Activated T-cell treated with anti-CD3 and anti-CD28 coated beads, Interleukin-2, amount 50 U/mL, for 72 hours (primary cell): ENCODE measurements around the gene KRTAP5-5. TPM values are rescaled to one million over a fixed set of nuclear protein-coding genes. Genes with fewer than 3 reads are reported as not detected.

Experiments
- ATAC-seq, 2 donors: fragments of 150-1000 bp; cut with Tn5 transposase; replicated peaks in 1 of 2; 2 replicates each; pipeline ENCODE4 v1.10.0; 2021; ENCODE audit warnings: moderate library complexity in 2 of 2, mild to moderate bottlenecking in 1 of 2
- DNase-seq, 2 donors: peaks; one replicate each; pipeline ENCODE4 v3.0.0; 2021 to 2022; ENCODE audit warnings: mixed read lengths in 1 of 2
- H3K27ac Mint-ChIP-seq: one replicate; pipeline ENCODE4 v1.8.0; 2022; ENCODE audit warnings: mild to moderate bottlenecking, moderate library complexity, mixed read lengths
- H3K27me3 Mint-ChIP-seq: one replicate; pipeline ENCODE4 v1.8.0; 2022; ENCODE audit warnings: low read depth, mixed read lengths
- H3K36me3 Mint-ChIP-seq, 2 donors: one replicate each; pipeline ENCODE4 v1.8.0; 2022; ENCODE audit warnings: mixed read lengths in 2 of 2, mild to moderate bottlenecking in 1 of 2; ENCODE audit not compliant: insufficient read depth in 2 of 2
- H3K4me1 Mint-ChIP-seq: one replicate; pipeline ENCODE4 v1.8.0; 2022; ENCODE audit warnings: low read depth, mixed read lengths
- H3K4me3 Mint-ChIP-seq, 2 donors: one replicate each; pipeline ENCODE4 v1.8.0; 2022; ENCODE audit warnings: mild to moderate bottlenecking in 2 of 2, mixed read lengths in 2 of 2, moderate library complexity in 2 of 2
- H3K9me3 Mint-ChIP-seq, 2 donors: one replicate each; pipeline ENCODE4 v1.8.0; 2022; ENCODE audit warnings: mixed read lengths in 2 of 2
- total RNA-seq, 2 donors: library from RNA; stranded (reverse); gene quantifications; one replicate each; pipeline ENCODE4 v1.2.3, GENCODE V29; 2022

Gene KRTAP5-5
- total RNA-seq, 2 donors from 2014 or later = not detected

DNA sequence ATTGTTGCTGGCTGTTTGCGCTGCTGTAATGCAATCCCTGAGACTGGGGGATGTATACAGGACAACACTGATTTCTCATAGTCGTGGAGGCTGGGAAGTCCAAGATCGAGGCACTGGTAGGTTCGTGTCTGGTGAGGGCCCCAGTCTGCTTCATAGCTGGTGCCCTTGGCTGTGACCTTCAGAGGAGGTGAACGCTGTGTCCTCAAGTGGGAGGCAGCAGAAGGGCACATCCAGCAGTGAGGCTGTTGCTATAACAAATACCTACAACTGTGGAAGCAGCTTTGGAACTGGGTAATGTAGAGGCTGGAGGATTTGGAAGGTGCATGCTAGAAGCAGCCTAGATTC lies 21.3 kb downstream of the KRTAP5-5 start:
- Mint-ChIP-seq H3K27ac (no peak overlapping the region), H3K27me3 (peaks cover 6% of the 10 kb centered on the region), H3K4me3 (no peak overlapping the region), H3K4me1 (no peaks in the 10 kb centered on the region), H3K9me3 (no peaks in the 10 kb centered on the region), H3K36me3 (no peaks in the 10 kb centered on the region)
- no peak for ATAC-seq
- DNase-seq = no peak

DNA sequence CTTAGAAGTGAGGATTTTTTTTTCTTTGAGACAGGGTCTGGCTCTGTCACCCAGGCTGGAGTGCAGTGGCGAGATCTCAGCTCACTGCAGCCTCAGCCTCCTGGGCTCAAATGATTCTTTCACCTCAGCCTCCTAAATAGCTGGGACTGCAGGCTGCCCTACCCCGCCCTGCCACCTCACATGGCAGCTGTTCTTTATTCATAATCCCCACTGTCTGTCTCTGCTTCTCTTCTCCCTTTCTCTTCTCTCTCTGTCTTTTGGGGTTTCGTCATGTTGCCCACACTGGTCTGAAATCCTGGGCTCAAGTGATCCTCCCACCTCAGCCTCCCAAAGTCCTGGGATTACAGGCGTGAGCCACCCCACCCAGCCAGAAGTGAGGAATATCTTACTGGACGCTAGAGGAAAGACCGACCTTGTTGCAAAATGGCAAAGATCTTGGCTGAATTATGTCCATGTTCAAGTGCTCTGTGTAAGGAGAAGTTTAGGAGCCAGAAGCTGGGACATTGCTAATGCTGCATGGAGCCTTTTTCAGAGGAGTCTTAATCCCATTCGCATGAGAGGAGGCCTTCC lies 21.9 kb downstream of the KRTAP5-5 start:
- no peak for DNase-seq
- Mint-ChIP-seq H3K27ac (no peak overlapping the region), H3K9me3 (no peaks in the 10 kb centered on the region), H3K36me3 (no peaks in the 10 kb centered on the region), H3K4me3 (no peak overlapping the region), H3K4me1 (no peaks in the 10 kb centered on the region), H3K27me3 (peaks cover 6% of the 10 kb centered on the region)
- ATAC-seq = no peak

- Mint-ChIP-seq H3K36me3 (no peaks in the 10 kb centered on the region), H3K27me3 (peaks cover 6% of the 10 kb centered on the region), H3K4me1 (no peaks in the 10 kb centered on the region), H3K4me3 (no peak overlapping the region), H3K27ac (no peak overlapping the region), H3K9me3 (no peaks in the 10 kb centered on the region)
- DNase-seq = no peak
- no peak for ATAC-seq
Measured at GRCh38 chr11:1652026-1652425, 22.5 kb downstream of the KRTAP5-5 start.

DNA sequence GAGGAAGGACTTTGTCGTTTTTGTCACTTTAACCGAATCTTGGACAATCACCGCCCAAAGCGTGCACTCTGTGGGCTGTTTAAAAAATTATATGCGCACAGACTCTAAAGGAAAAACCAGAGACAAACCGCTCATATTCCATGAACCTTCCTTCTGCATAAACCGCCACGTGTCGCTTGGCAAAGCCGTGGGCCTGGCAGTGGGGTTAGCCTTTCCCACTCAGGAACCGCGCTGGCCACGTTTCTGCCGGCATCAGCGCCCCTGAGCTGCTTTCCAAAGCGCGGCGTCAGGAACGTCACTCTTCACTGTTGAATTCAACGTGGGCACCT lies 22.8 kb downstream of the KRTAP5-5 start:
- Mint-ChIP-seq H3K27me3 (peaks cover 6% of the 10 kb centered on the region), H3K4me3 (no peak overlapping the region), H3K36me3 (no peaks in the 10 kb centered on the region), H3K9me3 (no peaks in the 10 kb centered on the region), H3K27ac (no peak overlapping the region), H3K4me1 (no peaks in the 10 kb centered on the region)
- no peak for DNase-seq
- ATAC-seq = peak in 1 of 2 donors; percentile 15

- H3K9me3 Mint-ChIP-seq = no peaks in the 10 kb centered on the region
- H3K27ac Mint-ChIP-seq = no peak overlapping the region
- peaks cover 6% of the 10 kb centered on the region for H3K27me3 Mint-ChIP-seq
- H3K4me3 Mint-ChIP-seq = no peak overlapping the region
- ATAC-seq = peak; percentile 77 to 78
- H3K36me3 Mint-ChIP-seq = no peaks in the 10 kb centered on the region
- DNase-seq = peak; percentile 77 to 84
- H3K4me1 Mint-ChIP-seq = no peaks in the 10 kb centered on the region
Measured at GRCh38 chr11:1652771-1653540, 23.4 kb downstream of the KRTAP5-5 start.

GRCh38 chr11:1653541-1654387 lies 24.2 kb downstream of the KRTAP5-5 start:
- Mint-ChIP-seq H3K36me3 (no peaks in the 10 kb centered on the region), H3K4me3 (no peak overlapping the region), H3K27me3 (peaks cover 6% of the 10 kb centered on the region), H3K27ac (no peak overlapping the region), H3K9me3 (no peaks in the 10 kb centered on the region), H3K4me1 (no peaks in the 10 kb centered on the region)
- ATAC-seq (no peak), DNase-seq (no peak)

GRCh38 chr11:1654388-1655167 lies 25.0 kb downstream of the KRTAP5-5 start:
- H3K9me3 Mint-ChIP-seq = no peaks in the 10 kb centered on the region
- peaks cover 13% of the 10 kb centered on the region for H3K27me3 Mint-ChIP-seq
- H3K27ac Mint-ChIP-seq = no peak overlapping the region
- H3K4me1 Mint-ChIP-seq = peaks cover 5% of the 10 kb centered on the region
- ATAC-seq (no peak), DNase-seq (no peak)
- no peak overlapping the region for H3K4me3 Mint-ChIP-seq
- no peaks in the 10 kb centered on the region for H3K36me3 Mint-ChIP-seq

- DNase-seq (no peak), ATAC-seq (no peak)
- no peaks in the 10 kb centered on the region for H3K9me3 Mint-ChIP-seq
- no peak overlapping the region for H3K27ac Mint-ChIP-seq
- no peak overlapping the region for H3K4me3 Mint-ChIP-seq
- H3K27me3 Mint-ChIP-seq = peaks cover 22% of the 10 kb centered on the region
- no peaks in the 10 kb centered on the region for H3K36me3 Mint-ChIP-seq
- peaks cover 10% of the 10 kb centered on the region for H3K4me1 Mint-ChIP-seq
Measured at GRCh38 chr11:1655168-1656060, 25.8 kb downstream of the KRTAP5-5 start.

- no peak overlapping the region for H3K4me3 Mint-ChIP-seq
- H3K9me3 Mint-ChIP-seq = no peaks in the 10 kb centered on the region
- H3K4me1 Mint-ChIP-seq = peaks cover 12% of the 10 kb centered on the region
- no peaks in the 10 kb centered on the region for H3K36me3 Mint-ChIP-seq
- H3K27me3 Mint-ChIP-seq = peaks cover 24% of the 10 kb centered on the region
- ATAC-seq (no peak), DNase-seq (no peak)
- no peak overlapping the region for H3K27ac Mint-ChIP-seq
Measured at GRCh38 chr11:1656061-1656441, 26.5 kb downstream of the KRTAP5-5 start.

- Mint-ChIP-seq H3K4me1 (peaks cover 12% of the 10 kb centered on the region), H3K36me3 (no peaks in the 10 kb centered on the region), H3K4me3 (no peak overlapping the region), H3K27ac (no peak overlapping the region), H3K27me3 (peaks cover 24% of the 10 kb centered on the region), H3K9me3 (no peaks in the 10 kb centered on the region)
- DNase-seq (no peak), ATAC-seq (no peak)
Measured at GRCh38 chr11:1656670-1657069, 27.1 kb downstream of the KRTAP5-5 start.

DNA sequence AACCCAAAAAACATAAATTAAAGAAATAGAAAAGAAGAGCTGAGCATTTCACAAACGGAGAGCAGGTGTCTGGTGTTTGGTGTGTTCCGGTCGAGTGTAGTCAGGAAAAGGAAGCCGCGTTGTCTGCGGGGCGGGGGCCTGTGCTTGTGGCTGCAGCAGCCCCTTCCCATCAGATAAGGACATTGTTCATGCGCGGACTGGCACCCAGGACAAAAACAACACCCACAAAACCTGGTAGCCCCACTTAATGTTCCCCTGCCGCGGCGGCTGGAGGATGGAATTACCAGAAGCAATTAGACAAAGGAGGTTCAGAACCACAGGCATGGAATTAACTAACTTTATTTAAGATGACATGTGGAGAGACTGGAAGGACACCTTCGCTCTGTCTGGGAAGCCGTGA lies 29.9 kb downstream of the KRTAP5-5 start:
- peaks cover 23% of the 10 kb centered on the region for H3K27me3 Mint-ChIP-seq
- DNase-seq = no peak
- no peaks in the 10 kb centered on the region for H3K36me3 Mint-ChIP-seq
- peaks cover 12% of the 10 kb centered on the region for H3K4me1 Mint-ChIP-seq
- H3K27ac Mint-ChIP-seq = no peak overlapping the region
- peak overlapping the region; percentile 51 to 62 for H3K4me3 Mint-ChIP-seq
- no peak for ATAC-seq
- no peaks in the 10 kb centered on the region for H3K9me3 Mint-ChIP-seq

DNA sequence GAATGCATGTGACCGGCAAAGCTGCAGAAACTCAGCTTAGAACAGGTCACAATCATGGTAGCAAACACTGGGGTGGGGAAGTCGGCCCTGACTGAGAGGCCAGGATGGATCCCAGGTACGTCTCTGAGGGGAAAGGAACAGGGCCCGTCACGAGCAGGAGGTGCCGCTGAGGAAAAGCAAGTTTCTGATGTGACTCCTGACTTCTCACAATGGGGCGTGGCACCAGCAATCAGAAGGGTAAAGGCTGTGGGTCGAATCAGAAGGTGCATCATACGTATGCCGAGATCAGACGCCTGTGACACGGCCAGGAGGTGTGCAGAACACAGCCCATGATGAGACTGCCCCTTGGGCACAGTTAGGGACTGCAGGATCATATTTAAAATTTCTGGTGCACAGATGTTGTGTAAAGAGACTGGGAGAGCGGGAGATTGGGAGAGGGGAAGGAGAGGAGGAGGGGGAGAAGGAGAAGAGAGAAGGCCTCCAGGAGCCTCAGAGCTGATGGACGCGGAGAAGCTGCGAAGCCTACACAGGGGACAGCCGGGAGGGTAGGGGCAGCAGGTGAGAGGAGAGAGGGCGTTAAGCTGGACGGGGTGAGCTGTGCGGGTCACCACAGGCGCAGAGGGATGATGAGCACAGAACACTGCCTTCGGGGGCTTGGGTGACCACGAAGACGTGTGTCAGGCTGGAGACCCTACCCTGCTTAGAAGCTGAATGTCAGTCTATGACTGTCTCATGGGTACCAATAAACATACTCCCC lies 30.7 kb downstream of the KRTAP5-5 start:
- H3K4me1 Mint-ChIP-seq = peaks cover 12% of the 10 kb centered on the region
- peaks cover 17% of the 10 kb centered on the region for H3K27me3 Mint-ChIP-seq
- no peaks in the 10 kb centered on the region for H3K36me3 Mint-ChIP-seq
- no peak for DNase-seq
- H3K4me3 Mint-ChIP-seq = no peak overlapping the region
- no peaks in the 10 kb centered on the region for H3K9me3 Mint-ChIP-seq
- ATAC-seq = no peak
- H3K27ac Mint-ChIP-seq = no peak overlapping the region
